ENCODE results near the gene RETREG1.

DNA sequence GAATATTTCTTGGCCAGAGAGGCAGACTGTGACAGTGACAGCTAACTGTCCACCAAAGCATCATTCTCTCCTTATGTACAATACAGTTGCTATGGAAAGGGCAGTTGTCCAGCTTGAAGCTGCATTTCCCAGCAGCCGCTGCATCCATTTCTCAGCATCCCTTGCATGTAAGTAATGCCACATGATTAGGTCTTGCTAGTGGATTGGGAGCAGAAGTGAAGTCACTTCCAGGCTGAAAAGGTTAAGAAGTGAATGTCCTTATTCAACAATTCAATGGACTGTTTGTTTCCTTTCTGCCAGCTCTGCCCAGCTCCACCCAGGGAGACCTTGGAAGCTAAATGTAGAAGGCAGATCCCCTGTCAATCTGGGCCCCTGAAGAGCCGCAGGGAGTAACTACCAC lies 26.1 kb upstream of the RETREG1 start:
- TF ChIP-seq, protein P1, sequence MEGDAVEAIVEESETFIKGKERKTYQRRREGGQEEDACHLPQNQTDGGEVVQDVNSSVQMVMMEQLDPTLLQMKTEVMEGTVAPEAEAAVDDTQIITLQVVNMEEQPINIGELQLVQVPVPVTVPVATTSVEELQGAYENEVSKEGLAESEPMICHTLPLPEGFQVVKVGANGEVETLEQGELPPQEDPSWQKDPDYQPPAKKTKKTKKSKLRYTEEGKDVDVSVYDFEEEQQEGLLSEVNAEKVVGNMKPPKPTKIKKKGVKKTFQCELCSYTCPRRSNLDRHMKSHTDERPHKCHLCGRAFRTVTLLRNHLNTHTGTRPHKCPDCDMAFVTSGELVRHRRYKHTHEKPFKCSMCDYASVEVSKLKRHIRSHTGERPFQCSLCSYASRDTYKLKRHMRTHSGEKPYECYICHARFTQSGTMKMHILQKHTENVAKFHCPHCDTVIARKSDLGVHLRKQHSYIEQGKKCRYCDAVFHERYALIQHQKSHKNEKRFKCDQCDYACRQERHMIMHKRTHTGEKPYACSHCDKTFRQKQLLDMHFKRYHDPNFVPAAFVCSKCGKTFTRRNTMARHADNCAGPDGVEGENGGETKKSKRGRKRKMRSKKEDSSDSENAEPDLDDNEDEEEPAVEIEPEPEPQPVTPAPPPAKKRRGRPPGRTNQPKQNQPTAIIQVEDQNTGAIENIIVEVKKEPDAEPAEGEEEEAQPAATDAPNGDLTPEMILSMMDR (conservative IDR thresholded peaks at IDR 0.05; ENCODE audit: low read depth, low read length): no peak
- TF ChIP-seq EZH2 (IDR thresholded peaks at IDR 0.05; ENCODE audit: borderline replicate concordance, low read depth, low read length, poor library complexity, severe bottlenecking): no peak
